Tibial nerve (tissue), 4 donors: Measurements from ENCODE around the gene ZDHHC8. TPM values are rescaled to one million over a fixed set of nuclear protein-coding genes. Genes with fewer than 3 reads are reported as not detected.

Experiments
- DNase-seq, 2 donors: peaks; one replicate each; pipeline ENCODE4 v3.0.0-alpha.2; 2019; ENCODE audit warnings: low spot score in 2 of 2
- H3K27ac ChIP-seq, 4 donors: fragments of 200-600 bp; sonication (generic) in 3 of 4; one replicate each; pipeline ENCODE4 v1.5.1; 2017 to 2019; ENCODE audit warnings: mild to moderate bottlenecking in 1 of 4
- H3K27me3 ChIP-seq, 2 donors: fragments of 200-600 bp; sonication (generic) in 1 of 2; one replicate each; pipeline versions ENCODE4 v1.5.1 to v1.6.0; 2017 to 2019
- H3K36me3 ChIP-seq, 3 donors: fragments of 200-600 bp; sonication (generic); one replicate each; pipeline ENCODE4 v1.5.1; 2018 to 2019
- H3K4me1 ChIP-seq, 4 donors: fragments of 200-600 bp; sonication (generic) in 3 of 4; one replicate each; pipeline ENCODE4 v1.5.1; 2017 to 2019
- H3K4me3 ChIP-seq, 4 donors: fragments of 200-600 bp; sonication (generic) in 3 of 4; one replicate each; pipeline ENCODE4 v1.5.1; 2017 to 2019; ENCODE audit warnings: mild to moderate bottlenecking in 1 of 4, moderate library complexity in 1 of 4
- H3K9me3 ChIP-seq, 4 donors: fragments of 200-600 bp; sonication (generic) in 3 of 4; one replicate each; pipeline ENCODE4 v1.5.1; 2017 to 2019
- CTCF ChIP-seq, 5 experiments: fragments of 200-600 bp in 3 of 5; fragments of 450-650 bp in 2 of 5; sonication (generic) in 3 of 5; IDR thresholded peaks; one replicate each; pipeline ENCODE4 v1.5.1; 2016 to 2019; ENCODE audit warnings: antibody characterized with exemption in 5 of 5, mild to moderate bottlenecking in 3 of 5, moderate library complexity in 2 of 5
- EP300 ChIP-seq, 2 donors: sonication (generic); formaldehyde crosslinking; IDR thresholded peaks; one replicate each; pipeline ENCODE4 v1.6.1; 2017; ENCODE audit warnings: antibody characterized with exemption in 2 of 2, mild to moderate bottlenecking in 1 of 2
- POLR2A ChIP-seq, 2 donors: fragments of 450-650 bp; IDR thresholded peaks; one replicate each; pipeline ENCODE4 v1.6.1; 2017; ENCODE audit warnings: antibody characterized with exemption in 2 of 2, mild to moderate bottlenecking in 2 of 2, moderate library complexity in 2 of 2
- WGBS, 2 donors: methylation state at CpG; one replicate each; pipeline ENCODE4 v1.1.5; 2018; 5-methylcytosine and 5-hydroxymethylcytosine counted together
- total RNA-seq, 4 donors: library from RNA; depleted of rRNA; stranded (reverse); fragments of >200 nt; gene quantifications; one replicate each; pipeline ENCODE4 v1.1.0, GENCODE V29; 2016

The ZDHHC8 gene
- total RNA-seq, 4 donors from 2014 or later: 40.6 to 53.7 (median 47.4) TPM

DNA sequence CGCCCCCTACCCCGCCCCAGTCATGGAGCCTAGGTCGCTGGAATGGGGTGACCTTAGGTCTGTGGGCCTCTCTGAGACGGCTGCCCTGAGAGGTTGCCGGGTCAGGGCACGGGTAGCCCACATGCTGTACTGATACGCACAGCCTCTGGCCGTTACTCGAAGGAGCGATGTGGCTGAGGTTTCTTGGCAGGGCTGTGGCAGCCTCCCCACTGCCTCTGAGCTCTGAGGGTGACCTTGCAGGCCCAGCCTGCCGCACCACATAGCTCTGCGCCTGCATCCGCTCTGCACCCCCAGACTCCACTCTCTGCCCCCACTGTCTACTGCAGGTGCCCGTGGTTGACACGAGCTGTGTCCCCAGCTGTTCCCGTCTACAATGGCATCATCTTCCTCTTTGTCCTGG lies 7.3 kb downstream of the ZDHHC8 start:
- WGBS, 2 donors: 83 to 88% methylated on average over 7 to 16 of the region's 16 CpGs
- Histone ChIP-seq H3K27me3 (no peaks in the 10 kb centered on the region), H3K9me3 (no peaks in the 10 kb centered on the region), H3K4me1 (peaks cover 0 to 66% (median 44%) of the 10 kb centered on the region in 4 donors), H3K4me3 (no peak overlapping the region), H3K27ac (peak overlapping the region; percentile 5 to 94 (median 54)), H3K36me3 (peaks cover 0 to 51% (median 0%) of the 10 kb centered on the region in 3 donors)
- TF ChIP-seq EP300 (IDR thresholded peaks at IDR 0.05) (peak in 1 of 2 donors; percentile 11), POLR2A (IDR thresholded peaks at IDR 0.05) (no peak)
- DNase-seq: no peak

- Histone ChIP-seq H3K27me3 (no peaks in the 10 kb centered on the region), H3K27ac (peak overlapping the region; percentile 23 to 94 (median 60)), H3K4me3 (no peak overlapping the region), H3K36me3 (peaks cover 0 to 58% (median 0%) of the 10 kb centered on the region in 3 donors), H3K9me3 (no peaks in the 10 kb centered on the region), H3K4me1 (peaks cover 0 to 59% (median 37%) of the 10 kb centered on the region in 4 donors)
- DNase-seq: no peak
- TF ChIP-seq EP300 (IDR thresholded peaks at IDR 0.05): no peak
- TF ChIP-seq CTCF (IDR thresholded peaks at IDR 0.05): no peak
- TF ChIP-seq POLR2A (IDR thresholded peaks at IDR 0.05): no peak
- WGBS, 2 donors: 92 to 94% methylated on average over 30 to 35 of the region's 36 CpGs
These were observed 7.9 kb downstream of the ZDHHC8 start for GRCh38 chr22:20139391-20140106.

DNA sequence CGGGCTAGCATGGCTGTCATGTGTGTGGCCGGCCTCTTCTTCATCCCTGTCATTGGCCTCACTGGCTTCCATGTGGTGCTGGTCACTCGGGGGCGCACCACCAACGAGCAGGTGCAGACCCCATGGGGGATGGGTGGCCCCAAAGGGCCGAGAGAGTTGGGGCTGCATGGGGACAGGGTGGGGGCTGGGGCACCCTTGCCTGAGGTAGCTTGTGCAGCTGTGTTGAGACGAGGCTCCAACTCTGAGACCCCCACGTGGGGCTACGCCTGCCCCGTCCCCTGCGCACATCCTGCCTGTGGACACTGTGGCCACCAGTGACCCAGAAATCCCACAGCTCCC lies 8.5 kb downstream of the ZDHHC8 start:
- TF ChIP-seq POLR2A (IDR thresholded peaks at IDR 0.05): no peak
- TF ChIP-seq CTCF (IDR thresholded peaks at IDR 0.05): no peak
- TF ChIP-seq EP300 (IDR thresholded peaks at IDR 0.05): no peak
- H3K27me3 ChIP-seq: no peaks in the 10 kb centered on the region
- H3K4me3 ChIP-seq: no peak overlapping the region
- WGBS, 2 donors: 86% methylated on average over 11 of the region's 11 CpGs; no CpG with 5 or more reads in 1 of the 2 donors
- no peak for DNase-seq
- peaks cover 0 to 63% (median 0%) of the 10 kb centered on the region in 3 donors for H3K36me3 ChIP-seq
- H3K9me3 ChIP-seq: no peaks in the 10 kb centered on the region
- H3K4me1 ChIP-seq: peaks cover 0 to 54% (median 32%) of the 10 kb centered on the region in 4 donors
- peak overlapping the region; percentile 31 to 94 (median 60) for H3K27ac ChIP-seq

- no peak for DNase-seq
- TF ChIP-seq POLR2A (IDR thresholded peaks at IDR 0.05) (no peak), CTCF (IDR thresholded peaks at IDR 0.05) (no peak), EP300 (IDR thresholded peaks at IDR 0.05) (no peak)
- Histone ChIP-seq H3K4me3 (no peak overlapping the region), H3K27ac (peak overlapping the region; percentile 31 to 94 (median 60)), H3K36me3 (peaks cover 0 to 68% (median 0%) of the 10 kb centered on the region in 3 donors), H3K4me1 (peaks cover 0 to 50% (median 27%) of the 10 kb centered on the region in 4 donors), H3K9me3 (no peaks in the 10 kb centered on the region), H3K27me3 (no peaks in the 10 kb centered on the region)
- WGBS, 2 donors: 83 to 90% methylated on average over 9 to 10 of the region's 17 CpGs
These were observed 8.9 kb downstream of the ZDHHC8 start for GRCh38 chr22:20140521-20140964.

DNA sequence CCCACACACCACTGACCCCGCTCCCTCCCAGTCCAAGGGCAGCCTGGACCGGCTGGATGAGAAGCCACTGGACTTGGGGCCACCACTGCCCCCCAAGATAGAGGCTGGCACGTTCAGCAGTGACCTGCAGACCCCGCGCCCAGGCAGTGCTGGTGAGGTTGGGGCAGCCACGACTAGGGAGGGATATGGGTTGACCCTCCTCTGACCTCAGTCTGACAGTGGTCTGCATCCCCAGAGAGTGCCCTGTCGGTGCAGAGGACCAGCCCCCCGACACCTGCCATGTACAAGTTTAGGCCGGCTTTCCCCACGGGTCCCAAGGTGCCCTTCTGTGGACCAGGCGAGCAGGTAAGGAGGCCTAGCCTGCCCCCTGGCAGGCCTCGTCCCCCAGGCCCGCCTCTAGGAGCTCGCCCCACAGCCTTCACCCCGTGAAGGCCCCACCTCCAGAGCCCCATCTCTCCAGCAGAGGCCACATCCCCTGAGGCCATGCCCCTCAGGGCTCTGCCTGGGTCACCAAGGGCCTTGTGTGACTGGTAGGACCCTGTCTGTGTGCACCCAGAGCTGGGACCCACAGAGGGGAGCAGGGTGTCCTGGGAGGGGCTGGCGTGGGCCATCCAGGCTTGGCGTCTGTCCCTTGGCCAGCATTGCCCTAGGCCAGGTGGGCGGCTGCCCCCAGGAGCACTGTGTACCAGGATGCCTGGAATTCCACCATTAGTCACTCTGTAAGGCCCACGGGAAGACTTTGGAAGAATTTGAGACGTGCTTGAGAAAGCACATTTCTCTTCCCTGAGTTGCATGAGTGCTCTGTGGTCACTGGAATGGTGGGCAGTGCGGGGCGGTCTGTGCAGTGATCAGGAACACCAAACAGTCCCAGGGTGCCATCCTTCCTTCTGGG lies 9.8 kb downstream of the ZDHHC8 start:
- Histone ChIP-seq H3K27ac (peak overlapping the region in 2 of 4 donors; percentile 82 to 94), H3K4me1 (peaks cover 0 to 43% (median 19%) of the 10 kb centered on the region in 4 donors), H3K27me3 (no peaks in the 10 kb centered on the region), H3K9me3 (no peaks in the 10 kb centered on the region), H3K4me3 (no peak overlapping the region), H3K36me3 (peaks cover 0 to 77% (median 0%) of the 10 kb centered on the region in 3 donors)
- TF ChIP-seq EP300 (IDR thresholded peaks at IDR 0.05) (peak in 1 of 2 donors; percentile 80), CTCF (IDR thresholded peaks at IDR 0.05) (no peak)
- WGBS, 2 donors: 72 to 77% methylated on average over 14 to 19 of the region's 22 CpGs
- no peak for DNase-seq
